Activated CD4-positive, alpha-beta T cell treated with anti-CD3 and anti-CD28 coated beads for 48 hours (primary cell): ENCODE results near the gene PIEZO1.
A peak's percentile ranks its signal among the peaks of the same experiment; 100 is the strongest.

Experiments used
- DNase-seq: peaks from one replicate; pipeline ENCODE4 v3.0.0-alpha.2; 2020

The PIEZO1 gene

GRCh38 chr16:88714420-88715302 is 70.4 kb downstream of the PIEZO1 start:
- DNase-seq, result no peak

- DNase-seq, result no peak
These were observed 71.2 kb downstream of the PIEZO1 start for GRCh38 chr16:88713568-88714419.

GRCh38 chr16:88713054-88713453 is 72.0 kb downstream of the PIEZO1 start:
- DNase-seq, result no peak

- DNase-seq, result no peak
These were observed 72.5 kb downstream of the PIEZO1 start for GRCh38 chr16:88712362-88712979.

- no peak for DNase-seq
These were observed 73.2 kb downstream of the PIEZO1 start for GRCh38 chr16:88711750-88712340.

GRCh38 chr16:88710556-88710955 is 74.5 kb downstream of the PIEZO1 start:
- no peak for DNase-seq

- DNase-seq, result no peak
These were observed 77.8 kb downstream of the PIEZO1 start for GRCh38 chr16:88706965-88707826.

- DNase-seq, result peak; percentile 95
These were observed 78.6 kb downstream of the PIEZO1 start, which contains the start of the genes CTU2 and RNF166 for GRCh38 chr16:88706229-88706964. CTU2 (plus strand) TSS chr16:88706503; CDS start chr16:88706531, 28 bp downstream. RNF166 (minus strand) TSS chr16:88706408; CDS start chr16:88706325, 83 bp downstream.

- DNase-seq, result peak; percentile 40
These were observed 79.2 kb downstream of the PIEZO1 start for GRCh38 chr16:88705801-88706228.

- peak; percentile 47 for DNase-seq
These were observed 79.8 kb downstream of the PIEZO1 start for GRCh38 chr16:88705076-88705684.

- peak; percentile 82 for DNase-seq
These were observed 81.3 kb downstream of the PIEZO1 start for GRCh38 chr16:88703486-88704309.

GRCh38 chr16:88702371-88703210 is 82.4 kb downstream of the PIEZO1 start:
- peak; percentile 37 for DNase-seq

- DNase-seq, result peak; percentile 29
These were observed 83.2 kb downstream of the PIEZO1 start for GRCh38 chr16:88701581-88702370.

GRCh38 chr16:88700636-88701482 is 84.2 kb downstream of the PIEZO1 start:
- DNase-seq, result peak; percentile 95

- DNase-seq, result no peak
These were observed 84.7 kb downstream of the PIEZO1 start for GRCh38 chr16:88700322-88700635.

- DNase-seq, result no peak
These were observed 85.8 kb downstream of the PIEZO1 start for GRCh38 chr16:88699180-88699579.

GRCh38 chr16:88698646-88699045 is 86.4 kb downstream of the PIEZO1 start:
- DNase-seq, result no peak
